H1 (cell line): ENCODE measurements around the gene THBS1. TPM values are rescaled to one million over a fixed set of nuclear protein-coding genes. Genes with fewer than 3 reads are reported as not detected.

Source experiments
- KDM1A ChIP-seq: fragments of 200-600, 300-600 bp; sonication (generic); IDR thresholded peaks from 2 replicates; pipeline ENCODE4 v1.7.1; 2016; ENCODE audit warnings: mild to moderate bottlenecking, low read length, borderline replicate concordance
- RAD21 ChIP-seq, 2 experiments: IDR thresholded peaks in 1 of 2; conservative IDR thresholded peaks in 1 of 2; 2 replicates each; pipeline ENCODE4 v1.6.1; 2011; ENCODE audit warnings: low read depth in 2 of 2, low read length in 2 of 2, improper control_type of control experiment in 1 of 2, inconsistent platforms in 1 of 2, mild to moderate bottlenecking in 1 of 2, moderate library complexity in 1 of 2
- RNF2 ChIP-seq: fragments of 200-900, 300-1000 bp; sonication (generic); IDR thresholded peaks from 2 replicates; pipeline ENCODE4 v1.7.1; 2016; ENCODE audit warnings: borderline replicate concordance, low read depth, mild to moderate bottlenecking, antibody characterized with exemption, low read length; ENCODE audit not compliant: poor library complexity, severe bottlenecking; ENCODE audit errors: missing control alignments
- SP2 ChIP-seq: IDR thresholded peaks from 2 replicates; pipeline ENCODE4 v1.6.1; 2012; ENCODE audit warnings: mild to moderate bottlenecking, low read length, inconsistent platforms
- TEAD4 ChIP-seq: IDR thresholded peaks from 2 replicates; pipeline ENCODE4 v1.6.1; 2012; ENCODE audit warnings: low read depth, low read length, inconsistent platforms, mixed read lengths
- YY1 ChIP-seq: IDR thresholded peaks from 2 replicates; pipeline ENCODE4 v1.6.1; 2011; ENCODE audit warnings: low read depth, mild to moderate bottlenecking, low read length
- polyA plus RNA-seq, 7 experiments: library from polyadenylated mRNA; depleted of rRNA in 3 of 7; stranded (reverse) in 5 of 7; unstranded in 2 of 7; fragments of >200 nt in 5 of 7; fragments of 200-250 nt in 2 of 7; gene quantifications; 1 replicate in 5 of 7; 2 replicates in 1 of 7; 4 replicates in 1 of 7; pipeline versions ENCODE4 v1.2.1 to v1.2.3, GENCODE V29; 2011 to 2013; ENCODE audit warnings: missing spikeins in 2 of 7, mixed read lengths in 2 of 7
- total RNA-seq: library from RNA; stranded (reverse); fragmentation: NEBNext Ultra II Directional; extraction: Animal tissue kit (Norgen Biotek cat#: 25700); gene quantifications from 2 replicates; pipeline ENCODE4 v1.2.1, GENCODE V29; 2021
- TF ChIP-seq, protein P1 (sequence below), 3 experiments: IDR thresholded peaks; 1 replicate in 2 of 3; 2 replicates in 1 of 3; pipeline versions ENCODE4 v1.5.1 to v1.6.1; 2011; ENCODE audit warnings: low read length in 3 of 3, mild to moderate bottlenecking in 3 of 3, inconsistent platforms in 2 of 3, low read depth in 1 of 3, moderate library complexity in 1 of 3; ENCODE audit not compliant: insufficient read depth in 1 of 3; ENCODE audit errors: control extremely low read depth in 1 of 3

THBS1 gene
- total and polyA plus RNA-seq, 2 of the 8 experiments (the other 6 are each of a cell fraction or from before 2014, with no cell fraction given), result 10.3 to 63.3 TPM

DNA sequence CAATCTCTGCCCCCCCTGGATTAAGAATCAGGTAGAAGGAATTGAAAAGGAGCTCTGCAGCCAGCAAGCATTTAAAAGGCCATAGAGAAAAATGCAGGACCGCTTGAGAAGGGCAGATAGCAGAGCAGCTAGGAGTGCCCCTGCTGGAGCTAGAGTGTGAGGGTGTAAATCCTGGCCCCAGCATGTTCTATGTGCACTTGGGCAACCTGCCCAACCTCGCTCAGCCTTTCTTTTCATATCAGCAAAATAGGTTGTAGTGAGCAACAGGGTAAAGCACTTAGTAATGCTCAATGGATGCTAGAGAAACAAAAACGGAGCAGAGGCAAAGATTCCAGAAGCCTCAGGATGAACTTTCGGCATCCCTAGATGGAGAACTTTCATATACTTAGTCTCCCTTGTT is 25.0 kb upstream of the THBS1 start (continued):
- TF ChIP-seq, protein P1, sequence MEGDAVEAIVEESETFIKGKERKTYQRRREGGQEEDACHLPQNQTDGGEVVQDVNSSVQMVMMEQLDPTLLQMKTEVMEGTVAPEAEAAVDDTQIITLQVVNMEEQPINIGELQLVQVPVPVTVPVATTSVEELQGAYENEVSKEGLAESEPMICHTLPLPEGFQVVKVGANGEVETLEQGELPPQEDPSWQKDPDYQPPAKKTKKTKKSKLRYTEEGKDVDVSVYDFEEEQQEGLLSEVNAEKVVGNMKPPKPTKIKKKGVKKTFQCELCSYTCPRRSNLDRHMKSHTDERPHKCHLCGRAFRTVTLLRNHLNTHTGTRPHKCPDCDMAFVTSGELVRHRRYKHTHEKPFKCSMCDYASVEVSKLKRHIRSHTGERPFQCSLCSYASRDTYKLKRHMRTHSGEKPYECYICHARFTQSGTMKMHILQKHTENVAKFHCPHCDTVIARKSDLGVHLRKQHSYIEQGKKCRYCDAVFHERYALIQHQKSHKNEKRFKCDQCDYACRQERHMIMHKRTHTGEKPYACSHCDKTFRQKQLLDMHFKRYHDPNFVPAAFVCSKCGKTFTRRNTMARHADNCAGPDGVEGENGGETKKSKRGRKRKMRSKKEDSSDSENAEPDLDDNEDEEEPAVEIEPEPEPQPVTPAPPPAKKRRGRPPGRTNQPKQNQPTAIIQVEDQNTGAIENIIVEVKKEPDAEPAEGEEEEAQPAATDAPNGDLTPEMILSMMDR (IDR thresholded peaks at IDR 0.05; ENCODE audit: control extremely low read depth in 1 of 3, insufficient read depth in 1 of 3, low read depth in 1 of 3, low read length in 3 of 3), result no peak
- no peak for TF ChIP-seq TEAD4
- no peak for TF ChIP-seq SP2
- TF ChIP-seq RAD21 (IDR thresholded peaks at IDR 0.05 in 1 of 2, conservative IDR thresholded peaks at IDR 0.05 in 1 of 2; ENCODE audit: low read depth in 2 of 2, low read length in 2 of 2), result no peak
- TF ChIP-seq RNF2, result no peak
- TF ChIP-seq YY1, result no peak
- TF ChIP-seq KDM1A, result no peak
